Loucy (cell line): Measurements from ENCODE around the gene APOC3.
"Not testable (repeated sequence)": the region's sequence is repeated elsewhere in the genome, so short reads cannot be mapped to it uniquely, and the experiment has no call there.

Source experiments
- EZH2phosphoT487 ChIP-seq: fragments of 200-600 bp; IDR thresholded peaks from 2 replicates; pipeline ENCODE4 v1.6.1; 2018; ENCODE audit warnings: antibody characterized with exemption, mild to moderate bottlenecking, moderate library complexity, borderline replicate concordance
- TF ChIP-seq, protein P1 (sequence below): fragments of 200-600 bp; sonication (generic); conservative IDR thresholded peaks from 2 replicates; pipeline ENCODE4 v1.5.1; 2014; ENCODE audit warnings: mild to moderate bottlenecking, antibody characterized with exemption, low read length

DNA sequence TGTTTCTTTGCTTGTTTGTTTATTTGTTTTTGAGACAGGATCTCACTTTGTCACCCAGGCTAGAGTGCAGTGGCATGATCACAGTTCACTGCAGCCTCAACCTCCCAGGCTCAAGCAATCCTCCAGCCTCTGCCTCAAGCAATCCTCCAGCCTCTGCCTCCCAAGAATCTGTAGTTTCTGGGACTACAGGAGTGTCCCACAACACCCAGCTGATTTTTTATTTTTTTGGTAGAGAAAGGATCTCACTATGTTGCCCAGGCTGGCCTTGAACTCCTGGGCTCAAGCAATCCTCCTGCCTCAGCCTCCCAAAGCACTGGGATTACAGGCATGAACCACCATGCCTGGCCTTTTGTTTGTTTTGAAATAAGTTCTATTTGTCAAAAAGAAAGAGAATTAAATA, 28.0 kb upstream of the APOC3 start:
- TF ChIP-seq, protein P1, sequence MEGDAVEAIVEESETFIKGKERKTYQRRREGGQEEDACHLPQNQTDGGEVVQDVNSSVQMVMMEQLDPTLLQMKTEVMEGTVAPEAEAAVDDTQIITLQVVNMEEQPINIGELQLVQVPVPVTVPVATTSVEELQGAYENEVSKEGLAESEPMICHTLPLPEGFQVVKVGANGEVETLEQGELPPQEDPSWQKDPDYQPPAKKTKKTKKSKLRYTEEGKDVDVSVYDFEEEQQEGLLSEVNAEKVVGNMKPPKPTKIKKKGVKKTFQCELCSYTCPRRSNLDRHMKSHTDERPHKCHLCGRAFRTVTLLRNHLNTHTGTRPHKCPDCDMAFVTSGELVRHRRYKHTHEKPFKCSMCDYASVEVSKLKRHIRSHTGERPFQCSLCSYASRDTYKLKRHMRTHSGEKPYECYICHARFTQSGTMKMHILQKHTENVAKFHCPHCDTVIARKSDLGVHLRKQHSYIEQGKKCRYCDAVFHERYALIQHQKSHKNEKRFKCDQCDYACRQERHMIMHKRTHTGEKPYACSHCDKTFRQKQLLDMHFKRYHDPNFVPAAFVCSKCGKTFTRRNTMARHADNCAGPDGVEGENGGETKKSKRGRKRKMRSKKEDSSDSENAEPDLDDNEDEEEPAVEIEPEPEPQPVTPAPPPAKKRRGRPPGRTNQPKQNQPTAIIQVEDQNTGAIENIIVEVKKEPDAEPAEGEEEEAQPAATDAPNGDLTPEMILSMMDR, result not testable (repeated sequence)
- not testable (repeated sequence) for TF ChIP-seq EZH2phosphoT487
